ENCODE data around the gene HLA-DRB5.
"Not testable (repeated sequence)": the region's sequence is repeated elsewhere in the genome, so short reads cannot be mapped to it uniquely, and the experiment has no call there.

Gene HLA-DRB5

DNA sequence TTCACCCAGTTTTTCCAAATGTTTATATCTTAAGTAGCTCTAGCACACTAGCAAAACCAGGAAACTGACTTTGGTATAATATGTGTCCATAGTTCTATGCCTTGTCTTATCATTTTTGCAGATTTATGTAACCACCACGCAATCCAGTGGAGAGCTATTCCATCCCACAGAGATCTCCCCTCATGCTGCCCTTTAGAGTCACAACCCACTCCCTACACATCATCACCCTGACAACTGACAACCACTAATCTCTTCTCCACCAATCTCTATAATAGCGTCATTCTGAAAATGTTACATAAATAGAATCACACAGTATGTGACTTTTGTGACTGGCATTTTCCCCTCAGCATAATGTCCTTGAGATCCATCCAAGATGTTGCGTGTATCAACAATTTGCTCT lies 29.1 kb downstream of the HLA-DRB5 start:
- no peak for DNase-seq (ENCODE audit: low read depth)

- no peak for DNase-seq (ENCODE audit: low read depth)
Observed at GRCh38 chr6:32492351-32492750, 37.7 kb downstream of the HLA-DRB5 start.

DNA sequence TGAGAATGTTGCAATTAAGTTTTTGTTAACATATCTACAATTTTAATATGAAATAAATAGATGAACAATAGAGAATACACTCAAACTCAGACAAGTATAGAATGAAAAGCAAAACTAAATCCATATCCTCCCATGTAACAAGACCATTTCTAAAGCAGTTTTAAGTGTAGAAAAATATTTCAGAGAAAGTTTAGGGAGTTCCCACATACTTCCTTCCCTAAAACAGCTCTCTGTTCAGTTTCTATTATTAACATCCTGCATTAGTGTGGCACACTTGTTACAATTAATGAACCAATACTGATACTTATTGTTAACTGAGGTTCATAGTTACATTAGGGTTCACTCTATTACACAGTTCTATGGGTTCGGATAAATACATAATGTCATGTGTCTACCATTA lies 38.4 kb downstream of the HLA-DRB5 start:
- no peak for DNase-seq (ENCODE audit: low read depth)

GRCh38 chr6:32488083-32488482 lies 42.0 kb downstream of the HLA-DRB5 start:
- DNase-seq (ENCODE audit: low read depth): no peak

GRCh38 chr6:32484614-32484998 lies 45.5 kb downstream of the HLA-DRB5 start:
- no peak for DNase-seq (ENCODE audit: low read depth)

GRCh38 chr6:32483968-32484613 lies 46.0 kb downstream of the HLA-DRB5 start:
- no peak for DNase-seq (ENCODE audit: low read depth)

DNA sequence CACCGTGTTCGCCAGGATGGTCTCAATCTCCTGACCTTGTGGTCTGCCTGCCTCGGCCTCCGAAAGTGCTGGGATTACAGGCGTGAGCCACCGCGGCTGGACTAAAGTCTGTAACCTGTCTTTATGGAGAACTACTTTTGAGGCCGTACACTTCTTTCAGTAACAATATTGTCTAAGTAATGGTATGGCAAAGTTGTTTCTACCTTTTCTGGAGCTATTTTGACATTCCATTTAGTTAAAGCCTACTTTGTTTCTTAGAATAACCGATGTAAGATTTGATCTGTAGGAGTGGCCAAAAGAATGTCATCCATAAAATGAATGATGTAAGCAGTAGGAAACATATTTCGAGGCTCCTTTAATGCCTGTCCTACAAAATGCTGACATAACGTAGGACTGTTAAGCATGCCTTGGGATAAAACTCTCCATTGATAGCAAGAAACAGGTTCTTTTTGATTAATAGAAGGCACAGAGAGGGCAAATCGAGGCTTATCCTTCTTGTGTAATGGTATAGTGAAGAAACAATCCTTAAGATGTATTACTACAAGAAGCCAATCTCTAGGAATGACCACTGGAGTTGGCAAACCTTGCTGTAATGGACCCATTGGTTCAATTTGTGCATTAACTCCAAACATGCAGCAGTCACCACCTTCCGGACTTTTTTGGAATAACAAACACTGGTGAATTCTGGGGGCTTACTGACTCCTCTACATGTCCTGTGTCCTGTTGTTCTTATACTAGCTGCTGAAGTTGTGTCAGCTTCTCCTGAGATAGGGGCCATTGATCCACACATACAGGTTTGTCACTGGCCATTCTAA lies 54.5 kb downstream of the HLA-DRB5 start:
- no peak for DNase-seq (ENCODE audit: low read depth)

GRCh38 chr6:32473376-32474348 lies 56.4 kb downstream of the HLA-DRB5 start:
- DNase-seq (ENCODE audit: low read depth): not testable (repeated sequence)

- DNase-seq (ENCODE audit: low read depth): no peak
Observed at GRCh38 chr6:32472781-32473375, 57.2 kb downstream of the HLA-DRB5 start.

GRCh38 chr6:32467743-32468503 lies 62.2 kb downstream of the HLA-DRB5 start:
- DNase-seq (ENCODE audit: low read depth): not testable (repeated sequence)

Measured in non-pigmented ciliary epithelial cell (primary cell).